ENCODE measurements around the gene GNL3.
"Not testable (repeated sequence)": the region's sequence is repeated elsewhere in the genome, so short reads cannot be mapped to it uniquely, and the experiment has no call there.

GNL3 gene

GRCh38 chr3:52671676-52672075 lies 14.2 kb upstream of the GNL3 start:
- Histone ChIP-seq H3K27ac (ENCODE audit: low read length) (no peak overlapping the region), H3K9ac (ENCODE audit: low read length) (no peak overlapping the region), H3K36me3 (ENCODE audit: control insufficient read depth, low read depth, low read length) (peaks cover 40% of the 10 kb centered on the region), H3K4me3 (ENCODE audit: low read length) (no peak overlapping the region), H3K4me1 (ENCODE audit: control insufficient read depth, low read depth, low read length) (peaks cover 4% of the 10 kb centered on the region), H3K9me3 (ENCODE audit: control insufficient read depth, low read depth, low read length) (no peaks in the 10 kb centered on the region), H3K27me3 (ENCODE audit: control insufficient read depth, insufficient read depth, low read length) (no peaks in the 10 kb centered on the region)

GRCh38 chr3:52676201-52676600 lies 9.6 kb upstream of the GNL3 start:
- not testable (repeated sequence) for H3K9me3 ChIP-seq (ENCODE audit: control insufficient read depth, low read depth, low read length)
- peaks cover 60% of the 10 kb centered on the region for H3K36me3 ChIP-seq (ENCODE audit: control insufficient read depth, low read depth, low read length)

DNA sequence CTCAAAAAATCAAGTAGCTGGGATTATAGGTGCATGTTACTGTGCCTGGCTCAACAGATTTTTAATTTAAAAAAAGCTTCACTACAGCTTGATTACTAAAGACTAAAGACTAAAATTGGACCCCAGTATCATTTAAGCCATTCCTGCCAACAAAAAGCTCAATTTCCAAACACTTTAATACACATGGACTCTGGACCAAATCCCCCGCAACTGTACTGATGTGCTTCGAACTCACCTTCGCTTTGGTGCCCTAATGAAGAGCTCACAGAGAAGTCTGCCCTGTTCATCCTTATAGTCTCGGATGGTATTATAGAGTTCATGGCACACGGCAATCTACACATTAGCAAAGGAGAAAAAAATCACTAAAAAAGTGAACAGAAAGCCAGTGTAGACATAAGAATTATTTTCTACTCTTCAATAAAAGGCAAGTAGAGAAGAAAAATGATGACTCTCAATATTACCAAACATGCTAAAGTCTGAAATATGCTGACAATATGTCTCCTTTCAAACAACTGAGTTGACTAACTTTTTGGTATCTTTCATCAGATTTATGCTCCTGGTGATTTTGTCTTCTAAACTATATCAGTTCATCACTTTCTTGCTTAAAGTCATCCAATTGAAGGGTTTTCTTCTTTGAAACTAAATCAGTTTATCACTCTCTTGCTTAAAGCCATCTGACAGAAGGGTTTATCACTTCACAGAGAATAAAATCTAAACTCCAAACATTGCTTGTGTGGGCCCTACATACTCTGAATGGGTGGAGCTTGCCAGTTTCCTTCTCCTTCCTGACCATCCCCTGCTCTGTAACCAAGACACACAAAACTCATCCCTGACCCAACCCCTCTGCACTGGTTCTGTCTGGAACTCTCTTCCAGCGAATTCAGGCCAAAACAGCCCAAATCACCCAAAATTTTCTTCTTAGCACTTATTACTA lies 7.3 kb upstream of the GNL3 start:
- Histone ChIP-seq H3K27ac (ENCODE audit: low read length) (no peak overlapping the region), H3K4me1 (ENCODE audit: control insufficient read depth, low read depth, low read length) (no peaks in the 10 kb centered on the region), H3K36me3 (ENCODE audit: control insufficient read depth, low read depth, low read length) (peaks cover 51% of the 10 kb centered on the region), H3K4me3 (ENCODE audit: low read length) (no peak overlapping the region), H3K9ac (ENCODE audit: low read length) (no peak overlapping the region), H3K27me3 (ENCODE audit: control insufficient read depth, insufficient read depth, low read length) (no peaks in the 10 kb centered on the region), H3K9me3 (ENCODE audit: control insufficient read depth, low read depth, low read length) (no peaks in the 10 kb centered on the region)

More at GRCh38 chr3:52676201-52676600, 9.6 kb upstream of the GNL3 start:
- not testable (repeated sequence) for H3K4me1 ChIP-seq (ENCODE audit: control insufficient read depth, low read depth, low read length); H3K9ac ChIP-seq (ENCODE audit: low read length); H3K27ac ChIP-seq (ENCODE audit: low read length); H3K4me3 ChIP-seq (ENCODE audit: low read length); H3K27me3 ChIP-seq (ENCODE audit: control insufficient read depth, insufficient read depth, low read length)

DNA sequence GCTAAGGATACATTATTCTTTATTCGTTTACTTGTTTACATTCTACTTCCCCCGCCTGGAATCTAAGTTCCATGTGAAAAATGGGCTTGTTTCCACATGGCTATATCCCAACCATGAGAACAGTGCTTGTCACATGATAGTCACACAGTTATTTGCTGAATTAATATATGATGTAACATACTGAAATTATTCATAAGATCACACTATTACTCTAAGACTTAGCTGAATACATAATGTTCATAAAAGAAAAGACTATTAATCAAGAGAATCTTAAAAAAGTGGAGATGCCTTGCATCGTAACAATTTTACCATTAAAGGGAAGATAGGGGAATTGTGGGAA lies 6.7 kb upstream of the GNL3 start:
- Histone ChIP-seq H3K9ac (ENCODE audit: low read length) (no peak overlapping the region), H3K27me3 (ENCODE audit: control insufficient read depth, insufficient read depth, low read length) (no peaks in the 10 kb centered on the region), H3K36me3 (ENCODE audit: control insufficient read depth, low read depth, low read length) (peaks cover 51% of the 10 kb centered on the region), H3K4me3 (ENCODE audit: low read length) (no peak overlapping the region), H3K27ac (ENCODE audit: low read length) (no peak overlapping the region), H3K4me1 (ENCODE audit: control insufficient read depth, low read depth, low read length) (peaks cover under 1% of the 10 kb centered on the region), H3K9me3 (ENCODE audit: control insufficient read depth, low read depth, low read length) (no peaks in the 10 kb centered on the region)

GRCh38 chr3:52679811-52680210 lies 6.0 kb upstream of the GNL3 start:
- Histone ChIP-seq H3K4me3 (ENCODE audit: low read length) (no peak overlapping the region), H3K9ac (ENCODE audit: low read length) (no peak overlapping the region), H3K27ac (ENCODE audit: low read length) (no peak overlapping the region), H3K36me3 (ENCODE audit: control insufficient read depth, low read depth, low read length) (peaks cover 49% of the 10 kb centered on the region), H3K27me3 (ENCODE audit: control insufficient read depth, insufficient read depth, low read length) (no peaks in the 10 kb centered on the region), H3K4me1 (ENCODE audit: control insufficient read depth, low read depth, low read length) (peaks cover 6% of the 10 kb centered on the region), H3K9me3 (ENCODE audit: control insufficient read depth, low read depth, low read length) (no peaks in the 10 kb centered on the region)

GRCh38 chr3:52681596-52681995 lies 4.2 kb upstream of the GNL3 start:
- H3K4me1 ChIP-seq (ENCODE audit: control insufficient read depth, low read depth, low read length), result peaks cover 6% of the 10 kb centered on the region
- H3K4me3 ChIP-seq (ENCODE audit: low read length), result no peak overlapping the region
- H3K27me3 ChIP-seq (ENCODE audit: control insufficient read depth, insufficient read depth, low read length), result no peaks in the 10 kb centered on the region
- H3K27ac ChIP-seq (ENCODE audit: low read length), result no peak overlapping the region
- H3K9me3 ChIP-seq (ENCODE audit: control insufficient read depth, low read depth, low read length), result no peaks in the 10 kb centered on the region
- peaks cover 42% of the 10 kb centered on the region for H3K36me3 ChIP-seq (ENCODE audit: control insufficient read depth, low read depth, low read length)
- no peak overlapping the region for H3K9ac ChIP-seq (ENCODE audit: low read length)

DNA sequence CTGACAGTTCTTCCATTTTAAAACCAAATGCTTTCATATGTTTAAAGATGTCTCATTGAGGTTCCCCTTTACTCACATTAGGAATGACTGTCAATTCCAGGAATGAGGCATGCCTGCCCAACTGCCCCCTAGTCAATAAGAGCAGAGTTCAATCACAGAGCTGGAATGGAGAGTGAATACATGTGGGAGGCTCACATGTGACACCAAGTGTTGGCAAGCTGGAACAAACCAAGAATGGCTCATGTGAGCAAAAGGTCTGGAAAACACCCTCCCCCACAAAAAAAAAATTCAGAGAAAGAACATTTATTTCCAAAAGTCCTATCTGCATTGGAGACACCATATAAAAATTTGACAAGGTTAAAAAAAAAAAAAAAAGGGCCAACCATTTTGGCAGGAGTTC lies 3.8 kb upstream of the GNL3 start:
- H3K4me3 ChIP-seq (ENCODE audit: low read length), result no peak overlapping the region
- no peak overlapping the region for H3K9ac ChIP-seq (ENCODE audit: low read length)
- H3K27me3 ChIP-seq (ENCODE audit: control insufficient read depth, insufficient read depth, low read length), result no peaks in the 10 kb centered on the region
- H3K4me1 ChIP-seq (ENCODE audit: control insufficient read depth, low read depth, low read length), result peaks cover 6% of the 10 kb centered on the region
- no peak overlapping the region for H3K27ac ChIP-seq (ENCODE audit: low read length)
- H3K9me3 ChIP-seq (ENCODE audit: control insufficient read depth, low read depth, low read length), result no peaks in the 10 kb centered on the region
- peaks cover 39% of the 10 kb centered on the region for H3K36me3 ChIP-seq (ENCODE audit: control insufficient read depth, low read depth, low read length)

DNA sequence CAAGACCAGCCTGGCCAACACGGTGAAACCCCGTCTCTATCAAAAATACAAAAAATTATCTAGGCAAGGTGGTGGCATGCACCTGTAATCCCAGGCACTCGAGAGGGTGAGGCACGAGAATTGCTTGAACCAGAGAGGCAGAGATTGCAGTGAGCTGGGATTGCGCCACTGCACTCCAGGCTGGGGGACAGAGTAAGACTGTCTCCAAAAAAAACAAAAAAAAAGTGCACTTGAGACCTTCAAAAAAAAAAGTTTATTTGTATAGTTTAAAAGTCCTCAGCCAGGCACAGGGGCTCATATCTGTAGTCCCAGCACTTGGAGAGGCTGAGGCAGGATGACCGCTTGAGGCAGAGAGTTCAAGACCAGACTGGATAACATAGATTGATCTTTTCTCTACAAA lies 2.2 kb upstream of the GNL3 start:
- Histone ChIP-seq H3K27ac (ENCODE audit: low read length) (no peak overlapping the region), H3K4me3 (ENCODE audit: low read length) (no peak overlapping the region), H3K36me3 (ENCODE audit: control insufficient read depth, low read depth, low read length) (peaks cover 42% of the 10 kb centered on the region), H3K4me1 (ENCODE audit: control insufficient read depth, low read depth, low read length) (peaks cover 6% of the 10 kb centered on the region), H3K27me3 (ENCODE audit: control insufficient read depth, insufficient read depth, low read length) (no peaks in the 10 kb centered on the region), H3K9me3 (ENCODE audit: control insufficient read depth, low read depth, low read length) (no peaks in the 10 kb centered on the region), H3K9ac (ENCODE audit: low read length) (no peak overlapping the region)

GRCh38 chr3:52684184-52684583 lies 1.6 kb upstream of the GNL3 start:
- Histone ChIP-seq H3K9me3 (ENCODE audit: control insufficient read depth, low read depth, low read length) (no peaks in the 10 kb centered on the region), H3K27ac (ENCODE audit: low read length) (no peak overlapping the region), H3K9ac (ENCODE audit: low read length) (peak overlapping the region; percentile 79), H3K27me3 (ENCODE audit: control insufficient read depth, insufficient read depth, low read length) (no peaks in the 10 kb centered on the region), H3K36me3 (ENCODE audit: control insufficient read depth, low read depth, low read length) (peaks cover 42% of the 10 kb centered on the region), H3K4me3 (ENCODE audit: low read length) (peak overlapping the region; percentile 91), H3K4me1 (ENCODE audit: control insufficient read depth, low read depth, low read length) (peaks cover 6% of the 10 kb centered on the region)

GRCh38 chr3:52685285-52685708 lies 535 bp upstream of the GNL3 start:
- H3K9me3 ChIP-seq (ENCODE audit: control insufficient read depth, low read depth, low read length), result no peaks in the 10 kb centered on the region
- peak overlapping the region; percentile 99 for H3K4me3 ChIP-seq (ENCODE audit: low read length)
- peaks cover 6% of the 10 kb centered on the region for H3K4me1 ChIP-seq (ENCODE audit: control insufficient read depth, low read depth, low read length)
- H3K27ac ChIP-seq (ENCODE audit: low read length), result peak overlapping the region; percentile 33
- H3K36me3 ChIP-seq (ENCODE audit: control insufficient read depth, low read depth, low read length), result peaks cover 44% of the 10 kb centered on the region
- peak overlapping the region; percentile 97 for H3K9ac ChIP-seq (ENCODE audit: low read length)
- H3K27me3 ChIP-seq (ENCODE audit: control insufficient read depth, insufficient read depth, low read length), result no peaks in the 10 kb centered on the region

DNA sequence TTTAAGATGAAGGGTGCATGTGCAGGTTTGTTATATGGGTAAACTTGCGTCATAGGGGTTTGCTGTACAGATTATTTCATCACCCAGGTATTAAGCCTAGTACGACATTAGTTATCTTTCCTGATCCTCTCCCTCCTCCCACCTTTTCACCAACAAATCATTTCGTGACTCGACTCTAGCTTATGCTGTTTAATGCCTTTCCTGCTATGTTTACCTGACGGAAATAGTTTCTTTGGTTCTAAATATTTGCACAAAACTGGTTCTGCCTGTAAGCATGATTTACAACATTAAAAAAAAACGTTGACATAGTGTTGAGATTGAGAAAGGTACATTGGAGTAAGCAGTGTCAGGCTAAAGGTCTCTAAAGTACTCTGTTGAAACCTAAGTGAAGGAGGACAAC lies 2.4 kb downstream of the GNL3 start:
- Histone ChIP-seq H3K36me3 (ENCODE audit: control insufficient read depth, low read depth, low read length) (peaks cover 64% of the 10 kb centered on the region), H3K4me1 (ENCODE audit: control insufficient read depth, low read depth, low read length) (peaks cover 6% of the 10 kb centered on the region), H3K27me3 (ENCODE audit: control insufficient read depth, insufficient read depth, low read length) (no peaks in the 10 kb centered on the region), H3K9me3 (ENCODE audit: control insufficient read depth, low read depth, low read length) (no peaks in the 10 kb centered on the region), H3K9ac (ENCODE audit: low read length) (no peak overlapping the region), H3K27ac (ENCODE audit: low read length) (no peak overlapping the region), H3K4me3 (ENCODE audit: low read length) (no peak overlapping the region)

DNA sequence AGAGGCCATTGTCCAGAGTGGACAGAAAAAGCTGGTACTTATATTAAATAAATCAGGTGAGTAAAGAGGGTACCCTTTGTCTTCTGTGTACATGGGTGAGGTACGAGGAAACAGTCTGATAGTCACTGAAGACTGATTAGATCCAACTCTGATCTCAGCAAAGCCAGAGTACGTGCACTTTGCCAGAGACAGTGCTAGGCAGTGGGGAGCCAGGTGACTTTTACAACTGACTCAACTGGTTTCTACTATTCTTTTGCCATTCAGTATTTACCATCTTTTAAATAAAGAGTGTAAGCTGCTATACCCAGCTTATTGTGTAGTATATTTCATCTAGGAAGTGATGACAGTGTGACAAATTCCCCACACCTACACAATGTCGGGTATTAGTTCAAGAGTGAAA lies 3.3 kb downstream of the GNL3 start:
- H3K27ac ChIP-seq (ENCODE audit: low read length), result no peak overlapping the region
- H3K36me3 ChIP-seq (ENCODE audit: control insufficient read depth, low read depth, low read length), result peaks cover 73% of the 10 kb centered on the region
- no peaks in the 10 kb centered on the region for H3K27me3 ChIP-seq (ENCODE audit: control insufficient read depth, insufficient read depth, low read length)

More for the DNA sequence above, 3.3 kb downstream of the GNL3 start:
- no peak overlapping the region for H3K4me3 ChIP-seq (ENCODE audit: low read length)
- H3K4me1 ChIP-seq (ENCODE audit: control insufficient read depth, low read depth, low read length), result peaks cover 5% of the 10 kb centered on the region
- no peak overlapping the region for H3K9ac ChIP-seq (ENCODE audit: low read length)
- no peaks in the 10 kb centered on the region for H3K9me3 ChIP-seq (ENCODE audit: control insufficient read depth, low read depth, low read length)
